ENCODE measurements around the gene CD6.

CD6 gene

DNA sequence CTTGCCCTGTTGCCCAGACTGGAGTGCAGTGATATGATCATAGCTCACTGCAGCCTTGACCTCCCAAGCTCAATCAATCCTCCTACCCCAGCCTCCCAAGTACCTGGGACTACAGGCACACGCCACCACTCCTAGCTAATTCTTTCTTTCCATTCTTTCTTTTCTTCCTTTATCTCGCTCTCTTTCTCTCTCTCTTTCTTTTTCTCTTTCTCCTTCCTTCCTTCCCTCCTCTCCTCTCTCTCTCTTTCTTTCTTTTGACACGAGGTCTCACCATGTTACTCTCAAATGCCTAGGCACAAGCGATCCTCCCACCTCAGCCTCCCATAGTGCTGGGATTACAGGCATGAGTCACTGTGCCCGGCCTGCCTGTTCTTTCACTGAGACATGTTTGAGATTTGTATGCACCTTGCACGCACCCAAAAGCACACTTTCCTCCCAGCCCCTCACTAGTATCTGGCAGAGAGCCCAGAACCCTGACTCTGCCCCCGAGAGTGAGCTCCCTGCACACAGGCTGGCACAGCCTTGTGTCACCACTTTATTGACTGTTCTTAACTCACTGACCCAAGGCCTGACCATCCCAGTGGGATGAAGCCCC is 56.8 kb downstream of the CD6 start:
- peak in 1 of 5 donors; percentile 66 for DNase-seq

DNA sequence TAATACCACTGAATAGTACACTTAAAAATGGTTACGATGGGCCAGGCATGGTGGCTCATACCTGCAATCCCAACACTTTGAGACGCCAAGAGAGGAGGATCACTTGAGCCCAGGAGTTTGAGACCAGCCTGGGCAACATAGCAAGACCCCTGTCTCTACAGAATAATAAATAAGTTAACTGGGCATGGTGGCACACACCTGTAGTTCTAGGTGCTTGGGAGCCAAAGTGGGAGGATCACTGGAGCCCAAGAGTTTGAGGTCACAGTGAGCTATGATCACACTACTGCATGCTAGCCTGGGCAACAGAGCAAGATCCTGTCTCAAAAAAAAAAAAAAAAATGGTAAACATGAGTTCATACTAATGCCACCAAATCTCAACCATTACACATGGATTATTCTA is 61.3 kb downstream of the CD6 start:
- no peak for DNase-seq

DNA sequence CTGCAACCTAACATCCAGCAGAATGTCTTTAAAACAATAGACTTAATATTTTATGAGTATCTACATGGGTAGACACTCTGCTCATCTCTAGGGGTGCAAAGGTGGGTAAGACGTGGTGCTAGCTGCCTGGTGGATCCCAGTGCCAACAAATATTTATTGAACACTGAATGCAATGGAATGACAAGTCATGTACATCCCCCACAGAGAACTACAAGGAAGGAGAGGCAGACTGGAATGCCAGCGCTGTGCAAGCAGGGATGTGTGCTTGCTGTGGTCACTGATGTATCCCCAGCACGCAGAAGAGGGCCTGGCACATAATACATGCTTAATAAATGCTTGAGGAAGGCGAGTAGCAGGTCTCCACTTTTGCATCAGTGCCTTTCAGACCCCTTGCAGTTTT is 61.9 kb downstream of the CD6 start:
- no peak for DNase-seq

DNA sequence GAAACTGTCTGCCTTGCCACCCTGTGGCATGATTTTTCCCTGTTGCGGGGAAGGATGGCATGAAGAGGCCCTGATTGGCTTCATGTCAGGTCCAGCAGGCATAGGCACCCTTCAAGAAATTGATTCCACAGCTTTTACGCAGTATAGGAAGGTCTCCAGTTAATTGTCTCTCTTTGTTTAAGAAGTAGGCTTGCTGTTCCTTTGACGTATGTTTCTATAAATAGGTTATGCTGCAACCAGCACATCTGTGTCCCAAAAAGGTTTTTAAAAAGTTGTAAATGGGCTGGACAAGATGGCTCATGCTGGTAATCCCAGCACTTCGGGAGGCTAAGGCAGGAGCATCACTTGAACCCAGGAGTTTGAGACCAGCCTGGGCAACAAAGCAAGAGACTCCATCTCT is 62.6 kb downstream of the CD6 start:
- DNase-seq, result no peak

- no peak for DNase-seq
These were observed 63.4 kb downstream of the CD6 start for GRCh38 chr11:61034704-61035525.

- peak in 1 of 5 donors; percentile 17 for DNase-seq
These were observed 64.0 kb downstream of the CD6 start for GRCh38 chr11:61035526-61035835.

- peak in 1 of 5 donors; percentile 56 for DNase-seq
These were observed 66.1 kb downstream of the CD6 start for GRCh38 chr11:61037441-61038093.

- DNase-seq, result no peak
These were observed 68.4 kb downstream of the CD6 start for GRCh38 chr11:61039916-61040315.

DNA sequence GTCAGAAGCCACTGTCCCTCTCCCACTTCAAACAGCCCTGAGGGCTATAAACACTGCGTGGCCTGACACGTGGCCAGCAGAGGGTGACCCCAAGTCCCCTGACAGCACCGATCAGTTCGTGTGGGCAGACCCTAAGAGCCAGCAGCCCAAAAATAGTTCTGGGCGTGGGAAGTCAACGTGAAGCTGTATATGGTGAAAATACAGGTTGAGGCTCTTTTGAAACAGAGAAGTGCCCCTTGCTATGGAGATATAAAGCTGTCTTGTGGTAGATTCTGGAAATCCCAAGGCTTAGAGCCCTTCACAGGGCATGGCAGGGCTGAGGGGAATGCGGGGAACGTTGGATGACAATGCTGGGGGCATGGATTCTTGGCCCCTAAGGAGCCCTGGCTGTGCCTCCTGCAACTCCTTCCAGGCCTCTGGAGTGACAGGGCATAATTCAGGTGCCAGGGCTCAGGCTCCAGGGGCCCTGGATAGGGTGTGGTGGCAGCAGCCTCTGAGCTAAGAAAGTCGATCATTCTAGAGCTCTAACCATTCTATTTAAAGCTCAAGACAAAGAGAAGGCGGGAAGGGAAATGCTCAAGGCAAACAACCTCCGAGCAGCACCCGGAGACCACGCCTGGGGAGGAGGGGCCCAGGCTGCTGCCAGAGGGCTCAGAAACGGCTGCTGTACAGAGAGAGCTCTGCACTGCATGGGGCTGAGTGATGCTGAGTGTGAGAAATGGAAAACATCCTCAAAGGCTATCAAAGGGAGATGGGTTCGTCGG is 70.5 kb downstream of the CD6 start:
- peak; percentile 66 to 96 (median 79) for DNase-seq

DNA sequence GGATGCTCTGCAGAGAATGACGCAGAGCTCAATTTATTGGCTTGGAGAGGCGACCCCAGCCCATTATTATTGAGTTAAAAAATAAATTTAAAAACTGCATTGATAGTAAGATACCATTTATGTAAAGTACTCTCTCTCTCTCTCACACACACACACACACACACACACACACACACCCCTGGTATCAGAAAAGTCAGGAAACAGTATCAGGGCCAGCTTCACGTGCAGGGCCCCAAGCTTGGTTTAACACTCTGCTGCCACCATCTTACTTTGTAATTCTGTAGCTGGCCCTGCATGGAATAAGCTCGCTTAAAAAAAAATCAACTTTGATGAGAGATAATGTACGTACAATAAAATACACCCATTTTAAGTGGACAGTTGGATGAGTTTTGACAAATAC is 71.1 kb downstream of the CD6 start:
- DNase-seq, result no peak

DNA sequence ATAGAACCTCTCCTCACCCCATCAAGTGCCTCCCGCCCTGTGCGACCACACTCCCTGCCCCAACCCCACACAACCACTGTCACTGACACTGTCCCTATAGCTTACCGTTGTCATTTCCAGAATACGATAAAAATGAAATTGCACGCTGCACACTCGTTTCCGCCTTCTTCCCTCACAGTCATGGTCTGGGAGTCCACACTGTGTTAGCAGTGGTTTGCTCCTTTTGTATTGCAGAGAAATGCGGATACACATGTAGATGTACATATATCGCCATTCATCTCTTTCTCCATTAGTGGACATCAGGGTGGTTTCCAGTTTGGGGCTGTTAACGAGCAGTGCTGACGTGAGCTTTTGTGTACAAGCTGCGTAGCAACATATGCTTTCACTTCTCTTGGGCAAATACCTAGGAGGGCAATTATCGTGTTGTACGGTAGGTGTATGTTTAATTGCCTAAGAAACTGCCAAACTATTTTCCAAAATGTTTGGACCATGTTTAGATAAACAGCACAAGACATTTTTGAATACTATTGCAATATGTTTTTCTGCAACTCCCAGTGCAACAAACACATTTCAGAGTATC is 71.6 kb downstream of the CD6 start:
- peak in 1 of 5 donors; percentile 61 for DNase-seq

DNA sequence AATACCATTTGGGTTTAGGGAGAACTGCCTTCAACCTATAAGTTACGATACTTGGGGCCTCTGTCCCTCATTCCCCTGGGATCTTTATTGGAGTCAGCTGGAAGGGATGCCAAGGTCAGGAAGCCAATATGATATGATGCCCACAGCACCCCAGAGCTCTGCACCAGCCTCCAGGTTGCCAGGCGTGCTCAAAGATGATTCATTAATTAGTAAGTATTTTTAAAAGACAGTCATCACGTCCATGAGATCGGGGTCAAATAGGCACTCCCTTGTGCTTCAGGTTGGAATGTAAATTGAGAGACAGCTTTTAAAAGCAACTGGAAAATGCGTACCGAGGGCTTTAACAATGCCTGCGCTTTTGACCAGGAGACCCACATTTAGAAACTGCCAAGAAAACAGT is 73.8 kb downstream of the CD6 start:
- DNase-seq, result no peak

GRCh38 chr11:61046833-61047232 is 75.4 kb downstream of the CD6 start:
- DNase-seq, result no peak

DNA sequence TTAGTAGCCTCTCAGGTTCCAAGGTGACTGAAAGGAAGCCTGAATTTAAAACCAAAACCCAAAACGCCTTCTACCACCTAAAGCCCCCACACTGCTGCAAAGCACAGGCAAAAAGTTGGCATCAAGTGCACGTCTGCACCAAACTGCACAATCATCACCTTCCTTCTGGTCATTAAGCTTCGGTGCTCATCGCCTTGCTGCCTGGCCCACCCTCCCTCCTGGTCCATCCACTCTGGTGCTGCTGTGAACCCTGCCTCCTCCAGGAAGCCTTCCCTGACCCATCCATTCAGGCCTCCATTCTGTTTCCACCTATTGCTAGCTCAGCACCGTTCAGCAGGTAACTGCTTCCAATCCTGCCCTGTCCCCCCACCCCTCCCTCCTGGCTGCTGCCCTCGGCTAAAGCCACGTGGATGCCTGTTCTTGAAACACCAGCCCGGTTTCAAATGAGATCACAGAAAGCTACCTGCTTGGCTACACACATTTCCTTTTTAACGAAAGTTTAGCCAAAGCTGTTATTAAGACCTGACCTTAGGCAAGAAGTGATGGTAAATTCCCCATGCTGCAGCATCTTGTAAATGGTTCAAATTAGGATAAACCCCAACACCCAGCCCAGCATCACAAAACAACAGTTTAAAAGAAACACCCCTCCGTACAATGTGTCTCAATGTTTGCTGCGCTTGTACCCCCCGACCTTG is 77.0 kb downstream of the CD6 start:
- no peak for DNase-seq

DNA sequence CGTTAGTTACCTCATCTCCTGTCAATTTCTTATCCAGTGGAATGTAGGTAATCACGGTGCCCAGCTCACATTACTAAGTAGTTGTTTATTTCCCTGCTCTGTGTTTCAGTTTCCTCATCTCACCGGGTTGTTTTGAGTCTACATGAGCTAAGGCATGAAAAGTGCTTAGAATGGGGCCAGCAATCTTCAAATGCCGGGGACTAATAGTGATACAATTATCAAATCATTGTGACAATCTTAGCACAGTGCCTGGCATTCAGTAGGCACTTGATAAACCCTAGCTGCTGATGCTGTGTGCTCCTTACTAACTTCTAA is 77.5 kb downstream of the CD6 start:
- no peak for DNase-seq

DNA sequence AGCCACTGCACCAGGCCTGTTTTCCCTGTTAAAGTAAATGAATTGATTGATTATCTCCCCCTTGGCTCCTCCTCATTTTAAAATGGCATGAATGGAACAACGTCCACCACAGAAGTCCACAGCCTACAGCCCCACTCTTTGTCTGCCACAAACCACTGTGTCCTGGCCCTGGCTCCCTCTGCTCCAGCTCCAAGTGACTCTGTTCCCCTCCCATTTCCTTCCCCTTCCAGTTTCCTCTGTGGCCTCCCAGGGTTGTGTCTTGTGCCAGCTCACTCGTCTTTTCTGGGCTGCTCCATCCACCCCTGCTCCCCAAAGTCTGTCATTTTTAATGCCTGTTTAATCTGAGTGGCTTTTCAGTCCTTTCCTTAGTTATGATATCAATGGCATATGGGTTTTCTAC is 78.4 kb downstream of the CD6 start:
- no peak for DNase-seq

DNA sequence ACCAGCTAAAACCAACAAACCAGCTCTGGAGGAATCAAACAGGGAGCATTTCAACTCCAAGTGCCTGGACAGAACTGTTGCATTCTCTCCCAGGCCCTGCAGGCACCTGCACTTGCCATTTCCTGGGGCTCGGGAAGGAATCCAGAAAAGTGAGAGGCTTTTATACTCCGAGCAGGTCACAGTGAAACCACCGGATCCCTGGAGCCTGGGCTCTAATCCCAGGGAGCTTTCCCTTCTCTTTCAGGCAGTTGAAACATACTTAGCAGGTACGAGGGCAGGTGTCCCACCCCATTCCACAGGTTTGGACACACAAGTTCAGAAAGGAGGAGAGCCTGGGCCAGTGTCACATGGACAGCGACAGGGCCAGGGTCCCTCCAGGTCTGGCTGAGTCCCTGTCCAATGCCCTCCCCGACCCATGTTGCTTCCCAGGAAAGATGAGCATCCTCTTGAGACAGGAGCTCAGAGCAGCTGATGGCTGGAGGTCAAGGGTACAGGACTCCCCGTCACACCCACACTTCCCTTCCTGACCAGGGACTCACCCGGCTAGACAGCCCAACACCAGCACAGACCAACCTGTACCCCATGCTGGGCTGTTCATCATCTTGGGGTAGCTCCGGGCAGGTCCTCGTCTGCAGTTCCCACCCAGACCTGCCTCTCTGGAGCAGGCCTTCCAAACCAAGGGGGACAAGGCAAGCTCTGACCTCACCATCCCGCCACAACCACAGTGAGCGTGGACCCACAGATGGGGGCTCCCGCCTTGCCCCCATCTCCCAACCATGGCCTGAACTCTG is 80.9 kb downstream of the CD6 start:
- no peak for DNase-seq

DNA sequence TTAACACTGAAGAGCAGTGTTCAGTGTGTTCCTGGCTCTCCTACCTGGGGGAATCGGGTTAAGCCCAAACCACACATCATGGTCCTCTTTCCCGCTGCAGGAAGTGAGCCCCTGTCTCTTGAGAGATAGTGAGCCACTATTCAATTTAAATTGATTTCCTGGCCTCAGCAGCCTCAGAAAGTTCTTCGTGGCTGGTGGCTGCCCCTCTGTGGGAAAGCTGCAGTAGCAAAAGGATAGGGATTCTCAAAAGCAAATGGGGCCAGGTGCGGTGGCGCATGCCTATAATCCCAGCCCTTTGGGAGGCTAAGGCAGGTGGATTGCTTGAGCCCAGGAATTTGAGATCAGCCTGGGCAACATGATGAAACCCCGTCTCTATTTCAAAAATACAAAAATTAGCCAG is 81.7 kb downstream of the CD6 start:
- no peak for DNase-seq

DNA sequence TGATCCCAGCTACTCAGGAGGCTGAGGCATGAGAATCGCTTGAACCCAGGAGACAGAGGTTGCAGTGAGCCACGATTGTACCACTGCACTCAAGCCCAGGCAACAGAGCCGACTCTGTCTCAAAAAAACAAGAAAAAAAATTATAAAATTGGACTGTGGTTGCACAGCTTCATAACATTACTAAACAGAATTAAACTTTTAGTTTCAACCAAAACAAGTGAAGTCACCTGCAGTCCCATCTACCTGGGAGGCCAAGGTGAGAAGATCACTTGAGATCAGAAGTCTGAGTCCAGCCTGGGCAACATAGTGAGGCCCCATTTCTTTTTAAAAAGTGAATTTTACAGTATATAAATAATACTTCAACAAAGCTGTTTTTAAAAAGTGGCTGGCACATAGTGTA is 83.0 kb downstream of the CD6 start:
- DNase-seq, result no peak

- DNase-seq, result peak in 1 of 5 donors; percentile 71
These were observed 83.6 kb downstream of the CD6 start for GRCh38 chr11:61054927-61055562.

- no peak for DNase-seq
These were observed 84.3 kb downstream of the CD6 start for GRCh38 chr11:61055776-61056175.

Measured in T-helper 1 cell (primary cell).